ENCODE data around the gene PUS7. TPM values are rescaled to one million over a fixed set of nuclear protein-coding genes. Genes with fewer than 3 reads are reported as not detected.
A peak's percentile ranks its signal among the peaks of the same experiment; 100 is the strongest.
"Not testable (repeated sequence)": the region's sequence is repeated elsewhere in the genome, so short reads cannot be mapped to it uniquely, and the experiment has no call there.

Gene PUS7, protein sequence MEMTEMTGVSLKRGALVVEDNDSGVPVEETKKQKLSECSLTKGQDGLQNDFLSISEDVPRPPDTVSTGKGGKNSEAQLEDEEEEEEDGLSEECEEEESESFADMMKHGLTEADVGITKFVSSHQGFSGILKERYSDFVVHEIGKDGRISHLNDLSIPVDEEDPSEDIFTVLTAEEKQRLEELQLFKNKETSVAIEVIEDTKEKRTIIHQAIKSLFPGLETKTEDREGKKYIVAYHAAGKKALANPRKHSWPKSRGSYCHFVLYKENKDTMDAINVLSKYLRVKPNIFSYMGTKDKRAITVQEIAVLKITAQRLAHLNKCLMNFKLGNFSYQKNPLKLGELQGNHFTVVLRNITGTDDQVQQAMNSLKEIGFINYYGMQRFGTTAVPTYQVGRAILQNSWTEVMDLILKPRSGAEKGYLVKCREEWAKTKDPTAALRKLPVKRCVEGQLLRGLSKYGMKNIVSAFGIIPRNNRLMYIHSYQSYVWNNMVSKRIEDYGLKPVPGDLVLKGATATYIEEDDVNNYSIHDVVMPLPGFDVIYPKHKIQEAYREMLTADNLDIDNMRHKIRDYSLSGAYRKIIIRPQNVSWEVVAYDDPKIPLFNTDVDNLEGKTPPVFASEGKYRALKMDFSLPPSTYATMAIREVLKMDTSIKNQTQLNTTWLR
- total RNA-seq: 1 to 10 TPM; 5.1 to 5.9 TPM

DNA sequence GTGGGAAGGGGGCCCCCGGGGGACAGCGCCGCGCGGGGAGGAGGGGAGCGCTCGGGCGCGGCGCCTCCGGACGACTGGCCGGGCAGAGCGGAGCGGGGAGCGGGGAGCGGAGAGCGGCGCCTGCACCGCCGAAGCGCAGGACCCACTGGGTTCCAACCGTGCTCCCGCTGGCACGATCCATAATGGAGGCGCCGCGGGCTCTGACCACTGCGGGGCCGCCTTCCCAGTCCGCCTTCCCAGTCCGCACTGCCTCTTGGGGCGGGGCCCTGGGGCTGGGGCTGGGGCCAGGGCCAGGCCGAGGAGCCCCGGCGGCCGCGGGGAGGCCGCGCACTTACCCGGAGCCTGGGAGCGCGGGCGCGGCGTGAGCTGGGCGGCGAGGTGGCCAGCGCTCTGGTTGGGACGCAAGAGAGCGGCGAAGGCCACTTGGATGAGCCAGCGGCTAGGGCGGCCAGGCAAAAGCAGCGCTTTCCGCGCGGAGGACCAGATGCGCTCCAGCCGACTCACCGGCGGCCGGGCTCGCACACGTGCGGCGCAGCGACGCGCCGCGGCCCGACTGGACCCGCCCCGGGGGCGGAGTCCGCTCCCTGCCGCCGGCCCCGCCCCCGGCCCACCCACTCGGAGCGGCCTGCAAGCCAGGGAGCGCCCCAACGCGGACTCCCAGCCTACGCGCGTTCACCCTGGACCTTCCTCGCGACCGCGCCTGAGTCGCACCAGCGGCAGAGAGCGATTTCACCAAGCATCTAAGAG is at the start of gene PUS7:
Gene PUS7 (minus strand): TSS at position 555 of the 747 bp plus-strand sequence. CDS start 13,759 bp downstream, outside the sequence.
- CTCF ChIA-PET: no interaction called here
- peak within 1 kb of the TSS; percentile 73 for H3K27ac Mint-ChIP-seq
- POLR2A ChIA-PET: interaction anchor here (3.9 kb wide), 1 partner anchor 10 kb away, joined by 27 read pairs; the partner anchor contains the start of gene RINT1
- H3K9me3 Mint-ChIP-seq: no peaks in the 10 kb centered on the region
- H3K27me3 Mint-ChIP-seq: peaks cover 3% of the 10 kb centered on the region
- peaks cover 10% of the 10 kb centered on the region for H3K36me3 Mint-ChIP-seq (ENCODE audit: low read depth)
- peak; percentile 84 for DNase-seq
- H3K4me1 Mint-ChIP-seq: peaks cover 24% of the 10 kb centered on the region
- peak within 1 kb of the TSS; percentile 94 for H3K4me3 Mint-ChIP-seq

DNA sequence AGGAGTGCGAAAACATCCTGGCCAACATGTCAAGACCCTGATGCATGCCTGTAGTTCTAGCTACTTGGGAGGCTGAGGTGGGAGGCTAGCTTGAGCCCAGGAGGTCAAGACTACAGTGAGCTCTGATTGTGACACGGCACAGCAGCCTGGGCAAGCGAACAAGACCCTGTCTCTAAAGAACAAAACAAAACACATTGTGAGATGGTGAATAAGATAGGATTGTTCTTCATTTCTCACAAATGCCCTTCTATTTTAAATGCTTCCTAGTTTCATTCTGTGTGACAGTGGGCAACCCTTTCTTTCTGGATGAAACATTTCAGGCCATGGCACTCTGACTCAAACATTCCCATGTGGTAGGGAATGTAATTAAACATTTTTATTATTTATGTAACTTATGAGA is 45.8 kb upstream of the PUS7 start:
- Mint-ChIP-seq H3K4me3 (no peak overlapping the region), H3K36me3 (ENCODE audit: low read depth) (peaks cover 30% of the 10 kb centered on the region), H3K9me3 (no peaks in the 10 kb centered on the region), H3K27ac (no peak overlapping the region), H3K4me1 (no peaks in the 10 kb centered on the region), H3K27me3 (no peaks in the 10 kb centered on the region)
- no peak for DNase-seq
- ChIA-PET POLR2A (no interaction called here), CTCF (no interaction called here)

- H3K36me3 Mint-ChIP-seq (ENCODE audit: low read depth): peaks cover 36% of the 10 kb centered on the region
- ChIA-PET POLR2A (interaction anchor here (0.9 kb wide), 1 partner anchor 9 kb away, joined by 5 read pairs; no protein-coding TSS in a partner anchor), CTCF (interaction anchor here (0.5 to 0.9 kb wide), 2 partner anchors 35 to 73 kb away, joined by 3 read pairs; partner anchors contain the start of gene RINT1)
- H3K27ac Mint-ChIP-seq: no peak overlapping the region
- no peaks in the 10 kb centered on the region for H3K27me3 Mint-ChIP-seq
- H3K9me3 Mint-ChIP-seq: no peaks in the 10 kb centered on the region
- no peak overlapping the region for H3K4me3 Mint-ChIP-seq
- DNase-seq: no peak
- no peaks in the 10 kb centered on the region for H3K4me1 Mint-ChIP-seq
These were observed 45.0 kb upstream of the PUS7 start for GRCh38 chr7:105567024-105567423.

DNA sequence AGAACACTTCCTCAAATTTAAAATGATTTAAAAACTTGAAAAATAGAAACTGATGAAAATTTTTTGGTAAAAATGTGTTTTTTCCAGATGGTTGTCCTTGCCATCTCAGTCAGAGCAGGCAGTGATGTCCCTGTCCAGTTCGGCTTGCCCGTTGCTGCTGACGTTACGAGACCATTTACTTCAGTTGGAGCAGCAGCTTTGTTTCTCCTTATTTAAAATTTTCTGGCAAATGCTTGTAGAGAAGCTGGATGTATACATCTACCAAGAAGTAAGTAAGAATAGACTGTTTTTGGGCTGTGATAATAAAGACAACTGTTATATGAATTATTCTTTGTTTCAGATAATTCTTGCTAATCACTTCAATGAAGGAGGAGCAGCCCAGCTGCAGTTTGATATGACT is 43.1 kb upstream of the PUS7 start:
- Mint-ChIP-seq H3K4me3 (no peak overlapping the region), H3K4me1 (no peaks in the 10 kb centered on the region), H3K27ac (no peak overlapping the region), H3K36me3 (ENCODE audit: low read depth) (peaks cover 37% of the 10 kb centered on the region), H3K27me3 (no peaks in the 10 kb centered on the region), H3K9me3 (no peaks in the 10 kb centered on the region)
- CTCF ChIA-PET: interaction anchor here (0.6 kb wide), 1 partner anchor 24 kb away, joined by 4 read pairs; no protein-coding TSS in a partner anchor
- POLR2A ChIA-PET: interaction anchor here (1.1 kb wide), 1 partner anchor 8 kb away, joined by 3 read pairs; no protein-coding TSS in a partner anchor
- no peak for DNase-seq

DNA sequence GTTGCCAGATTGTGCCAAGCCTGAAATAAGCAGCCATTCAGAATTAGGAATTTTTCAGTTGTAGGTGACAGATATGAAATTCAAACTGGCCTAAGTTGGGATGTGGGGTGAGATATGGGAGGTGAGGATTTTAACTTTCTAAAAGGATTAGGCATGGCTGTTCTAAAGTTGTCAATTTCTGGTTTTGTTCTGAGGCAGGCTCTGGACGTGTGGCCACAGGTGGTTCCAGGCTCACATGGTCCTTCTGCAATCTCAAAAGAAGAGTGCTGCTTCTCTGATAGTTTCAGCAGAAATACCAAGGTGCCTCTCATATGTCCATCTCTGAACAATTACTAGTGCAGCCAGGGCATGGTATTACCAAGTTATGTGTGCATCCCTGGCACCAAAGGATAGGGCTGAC is 37.9 kb upstream of the PUS7 start:
- ChIA-PET CTCF (no interaction called here), POLR2A (no interaction called here)
- Mint-ChIP-seq H3K4me3 (no peak overlapping the region), H3K27me3 (no peaks in the 10 kb centered on the region), H3K9me3 (no peaks in the 10 kb centered on the region), H3K27ac (no peak overlapping the region), H3K4me1 (no peaks in the 10 kb centered on the region), H3K36me3 (ENCODE audit: low read depth) (peaks cover 38% of the 10 kb centered on the region)
- DNase-seq: no peak

GRCh38 chr7:105538339-105538738 is 16.3 kb upstream of the PUS7 start:
- Mint-ChIP-seq H3K27me3 (no peaks in the 10 kb centered on the region), H3K27ac (peak overlapping the region; percentile 33), H3K9me3 (no peaks in the 10 kb centered on the region), H3K4me3 (no peak overlapping the region), H3K36me3 (ENCODE audit: low read depth) (peaks cover 32% of the 10 kb centered on the region), H3K4me1 (peaks cover 30% of the 10 kb centered on the region)
- DNase-seq: no peak
- POLR2A ChIA-PET: no interaction called here
- CTCF ChIA-PET: no interaction called here

- Mint-ChIP-seq H3K4me1 (peaks cover 43% of the 10 kb centered on the region), H3K27ac (peak overlapping the region; percentile 88), H3K4me3 (peak overlapping the region; percentile 81), H3K36me3 (ENCODE audit: low read depth) (peaks cover 4% of the 10 kb centered on the region), H3K9me3 (no peaks in the 10 kb centered on the region), H3K27me3 (no peaks in the 10 kb centered on the region)
- CTCF ChIA-PET: interaction anchor here (1.2 to 1.8 kb wide), 4 partner anchors 14 to 549 kb away, joined by 3 to 12 read pairs (median 4); no protein-coding TSS in a partner anchor
- DNase-seq: no peak
- POLR2A ChIA-PET: interaction anchor here (0.6 to 4.5 kb wide), 13 partner anchors 8 to 589 kb away, joined by 3 to 34 read pairs (median 6); partner anchors contain the start of genes EFCAB10, KMT2E, PUS7 and SRPK2
These were observed 10.8 kb upstream of the PUS7 start for GRCh38 chr7:105532709-105533460.

DNA sequence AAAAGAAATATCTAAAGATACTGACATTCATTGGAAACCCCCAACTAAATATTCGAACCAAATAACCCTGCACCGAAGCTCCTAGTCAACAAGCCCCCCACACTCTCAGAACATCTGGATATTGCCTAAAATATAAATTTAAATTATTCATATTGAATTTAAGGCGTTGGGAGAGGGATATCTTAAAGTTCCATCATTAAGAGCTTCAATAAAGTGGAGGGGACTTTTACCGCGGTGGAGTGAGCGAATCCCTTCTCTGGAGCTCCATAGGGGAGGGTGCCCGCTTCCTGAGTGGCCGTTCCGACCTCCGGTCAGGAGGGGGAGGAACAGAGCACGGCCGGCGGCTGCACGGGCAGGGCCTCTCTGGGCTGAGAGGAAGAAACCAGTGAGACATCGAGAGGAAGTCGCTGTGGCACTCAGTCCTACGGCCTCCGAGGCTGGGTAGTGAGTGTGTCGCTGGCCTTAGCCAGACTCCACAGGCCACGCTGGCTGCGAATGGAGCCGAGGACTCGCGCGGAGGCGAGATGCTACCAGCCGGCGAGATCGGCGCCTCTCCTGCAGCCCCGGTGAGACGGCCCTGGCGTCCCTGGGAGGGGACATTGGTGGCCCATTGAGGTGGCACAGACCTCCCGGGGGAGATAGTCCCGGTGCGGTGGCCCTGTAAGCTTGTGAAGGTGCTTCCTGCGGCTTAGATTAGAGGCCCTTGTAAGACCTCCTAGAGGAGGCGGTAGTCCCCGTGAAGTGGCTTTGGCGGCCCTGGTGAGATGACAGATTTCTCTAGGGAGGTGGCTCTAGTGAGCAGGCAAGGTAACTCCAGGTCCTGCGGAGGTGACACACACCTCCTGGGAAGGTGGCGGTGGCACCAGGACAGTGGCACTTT is 10.0 kb upstream of the PUS7 start, which contains the start of gene RINT1:
Gene RINT1 (plus strand): TSS at position 410 of the 880 bp plus-strand sequence. CDS start 115 bp downstream, at position 525.
- Mint-ChIP-seq H3K4me1 (peaks cover 43% of the 10 kb centered on the region), H3K36me3 (ENCODE audit: low read depth) (peaks cover 3% of the 10 kb centered on the region)
- POLR2A ChIA-PET: interaction anchor here (0.6 to 4.5 kb wide), 34 partner anchors 9 to 1186 kb away, joined by 3 to 34 read pairs (median 4); partner anchors contain the start of genes EFCAB10, KMT2E, PUS7 and SRPK2

GRCh38 chr7:105530546-105530945 is 8.5 kb upstream of the PUS7 start:
- DNase-seq: no peak
- Mint-ChIP-seq H3K36me3 (ENCODE audit: low read depth) (no peaks in the 10 kb centered on the region), H3K27ac (no peak overlapping the region), H3K9me3 (no peaks in the 10 kb centered on the region), H3K27me3 (peaks cover 3% of the 10 kb centered on the region), H3K4me1 (peaks cover 36% of the 10 kb centered on the region), H3K4me3 (peak overlapping the region; percentile 46)
- CTCF ChIA-PET: interaction anchor here (0.6 kb wide), 1 partner anchor 1061 kb away, joined by 3 read pairs; no protein-coding TSS in a partner anchor
- POLR2A ChIA-PET: interaction anchor here (2.1 to 4.5 kb wide), 3 partner anchors 8 to 515 kb away, joined by 6 to 34 read pairs (median 27); partner anchors contain the start of genes KMT2E and PUS7

More for the DNA sequence above, 10.0 kb upstream of the PUS7 start, which contains the start of gene RINT1:
- Mint-ChIP-seq H3K9me3 (no peaks in the 10 kb centered on the region), H3K27me3 (no peaks in the 10 kb centered on the region), H3K27ac (peak within 1 kb of the TSS; percentile 88), H3K4me3 (peak within 1 kb of the TSS; percentile 81)
- peak; percentile 92 for DNase-seq
- CTCF ChIA-PET: interaction anchor here (0.6 to 1.8 kb wide), 28 partner anchors 9 to 551 kb away, joined by 3 to 12 read pairs (median 4); partner anchors contain the start of gene EFCAB10

DNA sequence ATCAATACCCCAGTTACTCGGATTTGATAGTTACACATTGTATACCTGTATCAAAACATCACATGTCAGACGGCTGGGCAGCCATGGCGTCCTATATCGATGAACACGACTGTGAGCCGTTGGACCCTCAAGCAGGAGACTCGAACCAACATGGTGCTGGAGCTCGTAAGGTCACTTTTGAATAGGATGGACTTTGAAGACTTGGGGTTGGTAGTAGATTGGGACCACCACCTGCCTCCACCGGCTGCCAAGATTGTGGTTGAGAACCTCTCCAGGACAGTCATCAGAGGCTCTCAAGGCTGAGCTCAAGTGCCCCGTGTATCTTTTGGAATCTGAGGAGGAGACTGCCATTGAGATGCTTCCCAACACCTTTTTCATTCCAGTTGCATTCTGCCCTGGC is 8.1 kb upstream of the PUS7 start:
- CTCF ChIA-PET: interaction anchor here (0.6 kb wide), 1 partner anchor 1061 kb away, joined by 3 read pairs; no protein-coding TSS in a partner anchor

DNA sequence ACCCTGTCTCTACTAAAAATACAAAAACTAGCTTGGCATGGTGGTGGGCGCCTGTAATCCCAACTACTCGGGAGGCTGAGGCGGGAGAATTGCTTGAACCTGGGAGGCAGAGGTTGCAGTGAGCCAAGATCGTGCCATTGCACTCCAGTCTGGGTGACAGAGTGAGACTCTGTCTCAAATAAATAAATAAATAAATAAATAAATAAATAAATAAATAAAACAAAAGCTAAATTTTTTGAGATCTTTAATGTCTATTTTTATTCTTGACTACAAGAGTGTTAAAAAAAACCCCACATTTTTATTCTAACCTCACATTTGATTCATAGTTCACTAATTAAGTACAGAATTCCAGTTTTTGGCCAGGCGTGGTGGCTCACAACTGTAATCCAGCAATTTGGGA is 5.7 kb upstream of the PUS7 start:
- H3K4me3 Mint-ChIP-seq; H3K27ac Mint-ChIP-seq; H3K27me3 Mint-ChIP-seq; H3K36me3 Mint-ChIP-seq (ENCODE audit: low read depth); POLR2A ChIA-PET; CTCF ChIA-PET; H3K9me3 Mint-ChIP-seq; DNase-seq: not testable (repeated sequence)
- H3K4me1 Mint-ChIP-seq: peaks cover 20% of the 10 kb centered on the region

More for the DNA sequence above, 8.1 kb upstream of the PUS7 start:
- DNase-seq: no peak
- Mint-ChIP-seq H3K27me3 (peaks cover 3% of the 10 kb centered on the region), H3K4me1 (peaks cover 33% of the 10 kb centered on the region), H3K36me3 (ENCODE audit: low read depth) (no peaks in the 10 kb centered on the region), H3K27ac (no peak overlapping the region), H3K9me3 (no peaks in the 10 kb centered on the region), H3K4me3 (peak overlapping the region; percentile 46)
- POLR2A ChIA-PET: interaction anchor here (4.5 kb wide), 1 partner anchor 515 kb away, joined by 34 read pairs; the partner anchor contains the start of gene KMT2E

Measured in activated CD4-positive, alpha-beta memory T cell treated with anti-CD3 and anti-CD28 coated beads, Interleukin-2, amount 10 ng/mL, durations not matched to agents 7 days and 5 days (primary cell).